ENCODE measurements around the gene SNX30.

Gene SNX30

GRCh38 chr9:112777914-112778313, 27.4 kb downstream of the SNX30 start:
- no peak for DNase-seq (ENCODE audit: low spot score)
- TF ChIP-seq, protein P1, sequence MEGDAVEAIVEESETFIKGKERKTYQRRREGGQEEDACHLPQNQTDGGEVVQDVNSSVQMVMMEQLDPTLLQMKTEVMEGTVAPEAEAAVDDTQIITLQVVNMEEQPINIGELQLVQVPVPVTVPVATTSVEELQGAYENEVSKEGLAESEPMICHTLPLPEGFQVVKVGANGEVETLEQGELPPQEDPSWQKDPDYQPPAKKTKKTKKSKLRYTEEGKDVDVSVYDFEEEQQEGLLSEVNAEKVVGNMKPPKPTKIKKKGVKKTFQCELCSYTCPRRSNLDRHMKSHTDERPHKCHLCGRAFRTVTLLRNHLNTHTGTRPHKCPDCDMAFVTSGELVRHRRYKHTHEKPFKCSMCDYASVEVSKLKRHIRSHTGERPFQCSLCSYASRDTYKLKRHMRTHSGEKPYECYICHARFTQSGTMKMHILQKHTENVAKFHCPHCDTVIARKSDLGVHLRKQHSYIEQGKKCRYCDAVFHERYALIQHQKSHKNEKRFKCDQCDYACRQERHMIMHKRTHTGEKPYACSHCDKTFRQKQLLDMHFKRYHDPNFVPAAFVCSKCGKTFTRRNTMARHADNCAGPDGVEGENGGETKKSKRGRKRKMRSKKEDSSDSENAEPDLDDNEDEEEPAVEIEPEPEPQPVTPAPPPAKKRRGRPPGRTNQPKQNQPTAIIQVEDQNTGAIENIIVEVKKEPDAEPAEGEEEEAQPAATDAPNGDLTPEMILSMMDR (IDR thresholded peaks at IDR 0.05; ENCODE audit: borderline replicate concordance, control extremely low read depth, extremely low read depth, insufficient read depth, missing control alignments): no peak
- in situ Hi-C loops (cut with MboI; ENCODE audit: low sequenced_read_pairs, unreplicated experiment): no loop called here

- no peak for DNase-seq (ENCODE audit: low spot score)
- TF ChIP-seq, protein P1 (IDR thresholded peaks at IDR 0.05; ENCODE audit: borderline replicate concordance, control extremely low read depth, extremely low read depth, insufficient read depth, missing control alignments): no peak
- in situ Hi-C loops (cut with MboI; ENCODE audit: low sequenced_read_pairs, unreplicated experiment): no loop called here
These were observed 30.0 kb downstream of the SNX30 start for GRCh38 chr9:112780450-112781036.

DNA sequence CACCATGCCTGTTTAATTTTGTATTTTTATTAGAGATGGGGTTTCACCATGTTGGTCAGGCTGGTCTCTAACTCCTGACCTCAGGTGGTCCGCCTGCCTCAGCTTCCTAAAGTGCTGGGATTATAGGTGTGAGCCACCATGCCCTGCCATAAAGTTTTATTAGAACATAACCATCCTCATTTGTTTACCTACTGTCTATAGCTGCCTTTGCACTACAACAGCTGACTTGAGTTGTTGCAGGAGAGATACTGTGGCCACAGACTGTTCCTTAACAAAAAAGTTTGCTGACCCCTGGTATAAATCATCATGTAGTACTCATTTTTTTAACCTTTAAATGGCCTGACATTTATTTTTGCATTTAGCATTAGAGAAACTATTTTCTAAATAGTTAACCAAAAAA, 31.7 kb downstream of the SNX30 start:
- in situ Hi-C loops (cut with MboI; ENCODE audit: low sequenced_read_pairs, unreplicated experiment): no loop called here
- TF ChIP-seq, protein P1 (IDR thresholded peaks at IDR 0.05; ENCODE audit: borderline replicate concordance, control extremely low read depth, extremely low read depth, insufficient read depth, missing control alignments): no peak
- no peak for DNase-seq (ENCODE audit: low spot score)

DNA sequence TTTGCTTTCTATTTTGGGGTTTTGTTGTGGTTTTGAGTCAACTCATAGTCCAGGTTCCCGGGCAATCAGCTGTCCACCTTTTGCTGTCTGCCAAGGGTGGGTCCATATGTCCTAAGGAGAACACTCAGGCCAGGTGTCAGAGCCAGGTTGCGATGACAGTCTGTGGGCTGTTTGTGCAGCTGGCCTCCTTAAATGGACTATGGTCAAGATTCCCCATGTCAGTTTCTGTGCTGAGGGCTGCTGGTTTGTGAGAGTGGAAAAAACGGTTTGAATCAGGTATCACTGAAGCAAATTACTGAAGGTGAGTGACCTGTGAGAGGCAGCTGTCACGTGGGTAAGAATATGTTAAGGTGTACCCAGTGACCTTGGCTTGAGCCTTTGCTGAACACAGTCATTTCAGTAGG, 33.0 kb downstream of the SNX30 start:
- TF ChIP-seq, protein P1 (IDR thresholded peaks at IDR 0.05; ENCODE audit: borderline replicate concordance, control extremely low read depth, extremely low read depth, insufficient read depth, missing control alignments): no peak
- no peak for DNase-seq (ENCODE audit: low spot score)
- in situ Hi-C loops (cut with MboI; ENCODE audit: low sequenced_read_pairs, unreplicated experiment): no loop called here

DNA sequence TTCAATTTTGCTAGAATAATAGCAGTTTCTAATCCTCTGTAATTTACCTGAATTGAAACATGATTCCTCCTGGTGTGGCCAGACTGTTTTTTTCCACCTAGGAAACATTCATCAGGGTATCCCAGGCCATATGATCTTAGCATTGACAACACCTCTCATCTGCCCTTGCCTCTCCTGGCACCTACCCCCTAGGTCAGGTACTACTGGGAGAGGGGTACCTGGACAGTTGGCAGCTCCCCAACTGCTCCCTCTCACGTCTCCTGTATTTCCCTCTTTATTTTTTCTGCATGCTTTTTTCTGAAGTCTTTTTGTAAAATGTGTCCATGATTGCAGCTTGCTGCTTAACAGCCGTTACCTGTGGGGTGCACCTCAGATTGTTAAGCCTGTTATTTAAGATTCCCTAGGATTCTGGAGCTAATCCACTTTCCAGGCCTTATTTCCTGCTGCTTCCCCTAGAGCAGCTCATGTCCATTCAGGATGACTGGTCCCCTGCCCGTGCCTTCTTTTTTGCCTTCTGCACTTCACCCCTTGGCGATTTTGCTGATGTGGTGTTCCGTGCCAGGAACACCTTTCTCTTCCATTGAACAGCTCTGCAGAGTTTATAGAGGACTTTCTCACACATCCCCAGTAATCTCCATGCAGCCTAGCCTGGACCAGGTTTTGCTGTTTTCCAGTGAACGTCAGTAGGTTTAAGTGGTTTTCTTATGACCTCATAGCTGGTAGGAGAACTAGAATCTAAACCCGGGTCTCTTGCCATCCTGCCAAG, 33.6 kb downstream of the SNX30 start:
- TF ChIP-seq, protein P1 (IDR thresholded peaks at IDR 0.05; ENCODE audit: borderline replicate concordance, control extremely low read depth, extremely low read depth, insufficient read depth, missing control alignments): no peak
- no peak for DNase-seq (ENCODE audit: low spot score)
- in situ Hi-C loops (cut with MboI; ENCODE audit: low sequenced_read_pairs, unreplicated experiment): no loop called here

DNA sequence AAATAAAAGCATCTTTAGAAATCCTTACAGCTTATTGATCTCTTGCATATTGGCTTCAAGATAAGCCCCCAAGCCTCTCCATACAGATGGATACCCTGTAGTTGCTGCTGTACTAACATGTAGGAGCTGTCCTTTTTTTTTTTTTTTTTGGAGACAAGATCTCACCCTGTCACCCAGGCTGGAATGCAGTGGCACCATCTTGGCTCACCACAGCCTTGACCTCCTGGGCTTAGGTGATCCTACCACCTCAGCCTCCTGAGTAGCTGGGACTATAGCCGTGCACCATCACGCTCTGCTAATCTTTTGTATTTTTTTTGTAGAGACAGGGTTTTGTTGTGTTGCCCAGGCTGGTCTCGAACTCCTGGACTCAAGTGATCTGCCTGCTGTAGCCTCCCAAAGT, 35.4 kb downstream of the SNX30 start:
- TF ChIP-seq, protein P1 (IDR thresholded peaks at IDR 0.05; ENCODE audit: borderline replicate concordance, control extremely low read depth, extremely low read depth, insufficient read depth, missing control alignments): no peak
- in situ Hi-C loops (cut with MboI; ENCODE audit: low sequenced_read_pairs, unreplicated experiment): no loop called here
- DNase-seq (ENCODE audit: low spot score): no peak
